Measurements from ENCODE around the gene SLC35E3. TPM values are rescaled to one million over a fixed set of nuclear protein-coding genes. Genes with fewer than 3 reads are reported as not detected.

Gene SLC35E3
- total and polyA plus RNA-seq, 2 of the 13 experiments (the other 11 are each of a cell fraction or from before 2014, with no cell fraction given): 13.0 to 22.1 TPM

DNA sequence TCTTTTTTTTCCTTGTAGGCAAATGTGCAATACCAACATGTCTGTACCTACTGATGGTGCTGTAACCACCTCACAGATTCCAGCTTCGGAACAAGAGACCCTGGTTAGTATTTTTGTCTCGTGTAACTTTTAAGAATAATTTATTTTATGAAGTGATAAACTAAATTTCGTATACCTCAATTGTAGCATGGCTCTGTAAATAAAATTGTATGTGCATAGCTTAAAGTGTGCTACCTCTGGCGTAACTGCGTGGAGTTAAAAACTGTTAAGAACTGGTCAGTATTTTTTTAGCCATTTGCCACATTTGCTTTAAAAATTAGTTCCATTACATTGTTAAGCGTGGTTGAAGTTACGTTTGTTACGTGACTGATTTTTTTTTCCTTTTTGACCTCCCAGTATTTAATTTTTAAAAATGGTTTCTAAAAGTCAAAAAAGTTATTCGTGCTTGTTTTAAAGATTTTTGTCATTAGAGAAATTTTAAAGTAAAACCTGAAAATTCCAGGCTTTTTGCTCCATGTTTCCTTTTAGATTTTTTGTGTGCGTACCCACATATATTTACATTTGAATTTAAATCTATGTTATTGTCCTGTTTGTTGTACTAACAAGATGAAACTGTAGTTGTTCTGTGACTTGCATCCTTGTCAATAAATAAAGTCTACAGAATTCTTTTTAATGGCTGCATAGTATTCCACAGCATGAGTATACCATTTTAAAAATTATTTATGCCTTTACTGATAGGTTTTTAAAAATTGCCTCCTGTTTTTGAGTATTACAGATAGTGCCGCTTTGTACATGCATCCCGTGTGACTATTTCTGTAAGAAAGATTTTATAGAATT, 63.4 kb downstream of the SLC35E3 start (continued):
- TF ChIP-seq ZNF407 (CRISPR knock-in tag; IDR thresholded peaks at IDR 0.05; ENCODE audit: not compliant biosample characterization): no peak
- 0 out of 2 replicates have a peak, but pooled peaks have one; percentile 3 for TF ChIP-seq SSRP1 (CRISPR knock-in tag; IDR thresholded peaks at IDR 0.05)
- no peak for TF ChIP-seq ZNF605 (CRISPR knock-in tag; IDR thresholded peaks at IDR 0.05)
- TF ChIP-seq ZNF646 (CRISPR knock-in tag; IDR thresholded peaks at IDR 0.05): 0 out of 2 replicates have a peak, but pooled peaks have one; percentile 14
- TF ChIP-seq HDAC6 (IDR thresholded peaks at IDR 0.05; ENCODE audit: low read depth, low read length): peak; percentile 25
- TF ChIP-seq, protein P1, sequence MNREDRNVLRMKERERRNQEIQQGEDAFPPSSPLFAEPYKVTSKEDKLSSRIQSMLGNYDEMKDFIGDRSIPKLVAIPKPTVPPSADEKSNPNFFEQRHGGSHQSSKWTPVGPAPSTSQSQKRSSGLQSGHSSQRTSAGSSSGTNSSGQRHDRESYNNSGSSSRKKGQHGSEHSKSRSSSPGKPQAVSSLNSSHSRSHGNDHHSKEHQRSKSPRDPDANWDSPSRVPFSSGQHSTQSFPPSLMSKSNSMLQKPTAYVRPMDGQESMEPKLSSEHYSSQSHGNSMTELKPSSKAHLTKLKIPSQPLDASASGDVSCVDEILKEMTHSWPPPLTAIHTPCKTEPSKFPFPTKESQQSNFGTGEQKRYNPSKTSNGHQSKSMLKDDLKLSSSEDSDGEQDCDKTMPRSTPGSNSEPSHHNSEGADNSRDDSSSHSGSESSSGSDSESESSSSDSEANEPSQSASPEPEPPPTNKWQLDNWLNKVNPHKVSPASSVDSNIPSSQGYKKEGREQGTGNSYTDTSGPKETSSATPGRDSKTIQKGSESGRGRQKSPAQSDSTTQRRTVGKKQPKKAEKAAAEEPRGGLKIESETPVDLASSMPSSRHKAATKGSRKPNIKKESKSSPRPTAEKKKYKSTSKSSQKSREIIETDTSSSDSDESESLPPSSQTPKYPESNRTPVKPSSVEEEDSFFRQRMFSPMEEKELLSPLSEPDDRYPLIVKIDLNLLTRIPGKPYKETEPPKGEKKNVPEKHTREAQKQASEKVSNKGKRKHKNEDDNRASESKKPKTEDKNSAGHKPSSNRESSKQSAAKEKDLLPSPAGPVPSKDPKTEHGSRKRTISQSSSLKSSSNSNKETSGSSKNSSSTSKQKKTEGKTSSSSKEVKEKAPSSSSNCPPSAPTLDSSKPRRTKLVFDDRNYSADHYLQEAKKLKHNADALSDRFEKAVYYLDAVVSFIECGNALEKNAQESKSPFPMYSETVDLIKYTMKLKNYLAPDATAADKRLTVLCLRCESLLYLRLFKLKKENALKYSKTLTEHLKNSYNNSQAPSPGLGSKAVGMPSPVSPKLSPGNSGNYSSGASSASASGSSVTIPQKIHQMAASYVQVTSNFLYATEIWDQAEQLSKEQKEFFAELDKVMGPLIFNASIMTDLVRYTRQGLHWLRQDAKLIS (CRISPR knock-in tag; IDR thresholded peaks at IDR 0.05): peak; percentile 6; the same call in 1 of the 2 replicates

All from HepG2 (cell line).